Cardiac fibroblast (primary cell): ENCODE results near the gene ABCG1.

ENCODE experiments used
- DNase-seq, 2 donors: peaks; one replicate each; pipeline versions ENCODE4 v3.0.0 to v3.0.0-alpha.2; 2010; ENCODE audit warnings: low read depth in 2 of 2
- H3K4me3 ChIP-seq, 2 donors: replicated peaks in 1 of 2; 1 replicate in 1 of 2; 2 replicates in 1 of 2; pipeline ENCODE4 v1.5.1; 2011; ENCODE audit warnings: low read depth in 2 of 2, low read length in 2 of 2, mild to moderate bottlenecking in 2 of 2, moderate library complexity in 1 of 2
- CTCF ChIP-seq: IDR thresholded peaks from one replicate; pipeline ENCODE4 v1.5.1; 2011; ENCODE audit warnings: low read depth, mild to moderate bottlenecking, low read length, inconsistent platforms

The ABCG1 gene

GRCh38 chr21:42269386-42269785 lies 50.4 kb downstream of the ABCG1 start:
- no peak for TF ChIP-seq CTCF
- no peak for DNase-seq
- H3K4me3 ChIP-seq, result no peak overlapping the region

- TF ChIP-seq CTCF, result no peak
- no peak for DNase-seq
- no peak overlapping the region for H3K4me3 ChIP-seq
These were observed 52.1 kb downstream of the ABCG1 start for GRCh38 chr21:42271065-42271464.

- DNase-seq, result no peak
- no peak for TF ChIP-seq CTCF
- H3K4me3 ChIP-seq, result no peak overlapping the region
These were observed 53.4 kb downstream of the ABCG1 start for GRCh38 chr21:42272109-42272962.

- DNase-seq, result no peak
- no peak overlapping the region for H3K4me3 ChIP-seq
- TF ChIP-seq CTCF, result no peak
These were observed 54.2 kb downstream of the ABCG1 start for GRCh38 chr21:42272984-42273600.

GRCh38 chr21:42276076-42276475 lies 57.1 kb downstream of the ABCG1 start:
- no peak for TF ChIP-seq CTCF
- H3K4me3 ChIP-seq, result no peak overlapping the region
- no peak for DNase-seq

GRCh38 chr21:42276526-42277154 lies 57.7 kb downstream of the ABCG1 start:
- no peak for TF ChIP-seq CTCF
- no peak overlapping the region for H3K4me3 ChIP-seq
- no peak for DNase-seq
